Lower leg skin (tissue), 3 donors: Measurements from ENCODE around the gene GRIP1.

Experiments used
- CTCF ChIP-seq, 3 donors: fragments of 450-650 bp; IDR thresholded peaks; one replicate each; pipeline ENCODE4 v1.5.1; 2016; ENCODE audit warnings: antibody characterized with exemption in 3 of 3, mild to moderate bottlenecking in 3 of 3, moderate library complexity in 2 of 3
- POLR2A ChIP-seq, 2 donors: fragments of 450-650 bp; IDR thresholded peaks; one replicate each; pipeline ENCODE4 v1.6.1; 2016 to 2017; ENCODE audit warnings: antibody characterized with exemption in 2 of 2, mild to moderate bottlenecking in 1 of 2, moderate library complexity in 1 of 2

GRCh38 chr12:66552716-66553115, 126.2 kb downstream of the GRIP1 start:
- no peak for TF ChIP-seq CTCF (IDR thresholded peaks at IDR 0.05)
- no peak for TF ChIP-seq POLR2A (IDR thresholded peaks at IDR 0.05)
